Stimulated activated CD8-positive, alpha-beta memory T cell treated with anti-CD3 and anti-CD28 coated beads, Interleukin-12 subunit alpha, Interleukin-12 subunit beta, amount 100 ng/mL, for 4 hours (primary cell): ENCODE data around the gene NABP2.
"Not testable (repeated sequence)": the region's sequence is repeated elsewhere in the genome, so short reads cannot be mapped to it uniquely, and the experiment has no call there.

Experiments used
- DNase-seq: peaks from one replicate; pipeline ENCODE4 v3.0.0-alpha.2; 2020; ENCODE audit warnings: low read depth

The NABP2 gene

GRCh38 chr12:56224102-56224701 lies at the start of gene NABP2:
Gene NABP2, plus strand, starts transcription at chr12:56224342. Its CDS starts 515 bp downstream, at chr12:56224857.
- DNase-seq: peak; percentile 88

GRCh38 chr12:56178347-56178746 lies 45.8 kb upstream of the NABP2 start:
- no peak for DNase-seq

GRCh38 chr12:56186957-56187356 lies 37.2 kb upstream of the NABP2 start:
- DNase-seq: no peak

- no peak for DNase-seq
Observed at GRCh38 chr12:56188131-56188777, 35.9 kb upstream of the NABP2 start.

GRCh38 chr12:56188778-56189098 lies 35.4 kb upstream of the NABP2 start:
- no peak for DNase-seq

- peak; percentile 74 for DNase-seq
Observed at GRCh38 chr12:56189099-56189917, 34.8 kb upstream of the NABP2 start, which contains the start of gene SMARCC2. Gene SMARCC2, minus strand, starts transcription at chr12:56189483. Its CDS starts 22 bp downstream, at chr12:56189461.

DNA sequence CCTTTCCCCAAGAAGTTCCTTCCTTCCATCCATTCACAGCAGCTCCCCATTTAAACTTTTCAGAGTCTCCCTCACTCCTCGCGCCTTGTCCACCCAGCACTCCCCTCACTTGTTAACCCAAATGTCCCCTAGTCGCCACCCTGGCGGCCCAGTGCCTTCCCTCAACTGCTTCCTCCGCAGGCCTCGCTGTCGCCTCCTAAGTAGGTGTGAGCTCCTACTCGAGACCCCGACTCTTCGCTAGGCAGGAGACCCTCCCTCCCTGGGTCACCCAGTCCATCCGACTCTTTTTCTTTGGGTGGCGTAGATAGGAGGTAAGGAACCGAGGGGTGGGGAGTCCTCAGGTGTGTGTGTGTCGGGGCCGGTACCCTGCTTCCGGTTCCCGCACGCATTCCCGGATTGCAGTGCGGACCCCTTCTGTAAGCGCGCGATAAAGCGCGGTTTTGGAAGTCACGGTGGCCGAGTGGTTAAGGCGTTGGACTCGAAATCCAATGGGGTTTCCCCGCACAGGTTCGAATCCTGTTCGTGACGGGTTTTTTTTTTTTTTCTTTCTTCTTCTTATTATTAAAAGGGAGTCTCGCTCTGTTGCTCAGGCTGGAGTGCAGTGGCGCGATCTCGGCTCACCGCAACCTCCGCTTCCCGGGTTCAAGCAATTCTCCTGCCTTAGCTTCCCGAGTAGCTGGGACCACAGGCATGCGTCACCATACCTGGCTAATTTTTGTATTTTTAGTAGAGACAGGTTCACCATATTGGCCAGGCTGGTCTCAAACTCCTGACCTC lies 34.0 kb upstream of the NABP2 start:
- peak; percentile 64 for DNase-seq

GRCh38 chr12:56190695-56191155 lies 33.4 kb upstream of the NABP2 start:
- DNase-seq: no peak

DNA sequence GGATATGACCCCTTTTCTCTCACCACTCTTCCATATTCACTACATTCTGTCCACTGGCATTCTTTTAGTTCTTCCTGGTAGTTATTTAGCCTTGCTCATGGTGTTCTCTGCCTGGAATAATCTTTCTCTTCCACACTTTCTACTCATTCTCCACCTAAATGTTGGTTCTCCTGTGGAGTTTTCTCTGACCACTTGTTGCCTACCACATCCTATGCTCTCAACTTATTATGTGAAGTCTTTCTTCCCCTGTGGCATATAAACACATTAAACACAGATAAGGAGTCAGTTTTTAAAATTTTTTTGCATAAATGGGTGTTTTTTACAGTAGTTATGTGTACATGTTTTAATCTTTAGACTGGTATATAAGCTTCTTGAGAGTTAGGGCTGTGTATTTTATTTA lies 31.6 kb upstream of the NABP2 start:
- DNase-seq: no peak

DNA sequence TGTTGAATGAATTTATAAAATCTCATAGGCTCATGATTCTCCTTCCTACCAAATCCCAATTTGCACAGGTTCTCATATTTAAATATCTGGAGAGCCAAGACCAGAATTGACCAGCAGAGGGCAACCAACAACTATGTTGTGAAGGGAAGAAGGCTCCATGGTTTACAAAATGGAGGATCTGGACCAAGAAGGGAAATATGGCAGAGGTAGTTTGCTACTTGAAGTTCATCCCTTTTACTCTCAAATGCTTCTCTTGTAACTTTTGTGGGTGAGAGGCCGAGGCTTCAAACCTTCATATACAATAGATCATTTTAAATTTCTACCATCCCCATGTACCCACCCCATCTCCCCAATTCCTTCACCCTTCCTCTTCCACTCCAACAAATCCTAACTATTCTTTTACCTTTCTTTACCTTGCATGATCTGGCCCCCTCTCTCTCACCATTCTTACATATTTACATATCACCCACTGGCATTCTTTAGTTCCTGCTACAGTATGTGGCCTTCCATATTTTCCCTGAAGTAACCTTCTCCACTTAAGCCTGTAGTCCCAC lies 31.0 kb upstream of the NABP2 start:
- DNase-seq: no peak

DNA sequence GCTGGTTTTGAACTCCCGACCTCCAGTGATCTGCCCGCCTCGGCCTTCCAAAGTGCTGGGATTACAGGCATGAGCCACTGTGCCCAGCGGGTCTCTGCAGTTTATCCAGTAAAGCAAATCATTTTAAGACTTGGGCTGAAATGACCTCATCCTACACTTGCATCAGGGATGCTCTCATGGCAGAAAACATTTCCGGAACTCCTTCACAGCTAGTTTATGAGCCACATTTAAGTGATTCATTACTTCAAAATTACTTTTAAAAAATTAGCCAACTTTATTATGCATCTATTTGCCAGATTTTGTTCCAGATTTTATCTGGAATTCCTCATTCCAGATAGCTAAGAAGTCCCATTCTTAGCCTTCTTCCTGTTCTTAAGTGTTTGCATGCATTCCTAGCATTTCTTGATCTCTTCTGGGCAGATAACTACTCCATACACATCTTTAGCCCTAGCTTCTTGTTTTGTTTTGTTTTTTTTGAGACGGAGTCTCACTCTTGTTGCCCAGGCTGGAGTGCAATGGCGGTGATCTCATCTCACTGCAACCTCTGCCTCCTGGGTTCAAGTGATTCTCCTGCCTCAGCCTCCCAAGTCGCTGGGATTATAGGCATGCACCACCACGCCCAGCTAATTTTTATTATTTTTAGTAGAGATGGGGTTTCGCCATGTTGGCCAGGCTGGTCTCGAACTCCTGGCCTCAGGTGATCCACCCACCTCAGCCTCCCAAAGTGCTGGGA lies 27.2 kb upstream of the NABP2 start:
- DNase-seq: not testable (repeated sequence)

GRCh38 chr12:56197921-56198635 lies 26.1 kb upstream of the NABP2 start:
- DNase-seq: no peak

DNA sequence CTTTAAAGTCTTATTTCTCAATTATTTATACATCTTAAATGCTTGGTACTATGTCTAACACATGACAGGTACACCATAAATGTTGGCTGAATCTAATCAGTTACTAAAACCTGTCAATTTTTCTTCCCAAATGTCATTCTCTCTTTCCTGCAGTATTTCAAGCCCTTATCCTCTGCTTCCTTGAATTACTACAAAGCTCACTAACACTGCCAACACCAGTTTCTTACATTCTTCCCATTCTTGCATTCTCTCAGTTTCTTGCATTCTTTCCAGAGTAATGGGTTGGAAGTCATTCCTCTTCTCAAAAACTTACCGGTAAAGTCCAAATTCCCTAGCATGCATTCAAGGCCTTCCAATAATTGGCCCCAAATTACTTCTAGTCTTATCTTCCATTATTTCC lies 25.3 kb upstream of the NABP2 start:
- DNase-seq: no peak

DNA sequence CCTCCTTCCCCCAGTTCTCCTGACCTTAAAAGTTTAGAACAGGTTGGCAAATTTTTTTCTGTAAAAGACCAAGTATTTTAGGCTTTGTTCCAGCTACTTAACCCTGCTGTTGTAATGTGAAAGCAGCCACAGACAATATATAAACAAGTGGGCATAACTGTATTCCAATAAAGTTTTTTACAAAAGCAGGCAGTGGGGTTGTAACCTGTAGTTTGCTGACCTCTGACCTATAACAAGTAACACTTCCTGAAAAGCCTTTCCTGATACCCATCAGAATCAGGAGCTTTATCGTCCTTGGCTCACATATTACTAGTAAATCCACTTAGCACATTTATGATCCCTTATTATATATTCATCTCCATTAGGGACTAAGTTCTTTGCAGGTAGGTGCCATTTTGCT lies 21.8 kb upstream of the NABP2 start:
- DNase-seq: no peak

DNA sequence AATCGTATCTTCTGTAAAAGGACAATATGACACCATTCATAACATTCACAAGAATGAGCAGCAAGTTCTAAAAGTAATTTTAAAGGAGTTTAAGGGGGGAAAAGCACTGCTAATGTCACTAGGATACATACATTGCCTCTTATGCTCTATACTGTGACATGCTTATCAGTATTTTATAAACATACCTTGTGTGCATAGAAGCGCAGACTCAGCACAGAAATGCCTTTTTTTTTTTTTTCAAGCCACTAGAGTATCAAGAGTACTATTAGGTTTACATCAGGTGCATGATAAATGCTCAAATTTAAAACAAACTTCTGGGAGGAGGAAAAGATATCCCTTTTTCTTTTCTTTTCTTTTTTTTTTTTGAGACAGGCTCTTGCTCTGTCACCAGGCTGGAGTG lies 21.3 kb upstream of the NABP2 start:
- DNase-seq: no peak

- no peak for DNase-seq
Observed at GRCh38 chr12:56204275-56204674, 19.9 kb upstream of the NABP2 start.

GRCh38 chr12:56205445-56205844 lies 18.7 kb upstream of the NABP2 start:
- no peak for DNase-seq

GRCh38 chr12:56206452-56207166 lies 17.5 kb upstream of the NABP2 start:
- DNase-seq: no peak

DNA sequence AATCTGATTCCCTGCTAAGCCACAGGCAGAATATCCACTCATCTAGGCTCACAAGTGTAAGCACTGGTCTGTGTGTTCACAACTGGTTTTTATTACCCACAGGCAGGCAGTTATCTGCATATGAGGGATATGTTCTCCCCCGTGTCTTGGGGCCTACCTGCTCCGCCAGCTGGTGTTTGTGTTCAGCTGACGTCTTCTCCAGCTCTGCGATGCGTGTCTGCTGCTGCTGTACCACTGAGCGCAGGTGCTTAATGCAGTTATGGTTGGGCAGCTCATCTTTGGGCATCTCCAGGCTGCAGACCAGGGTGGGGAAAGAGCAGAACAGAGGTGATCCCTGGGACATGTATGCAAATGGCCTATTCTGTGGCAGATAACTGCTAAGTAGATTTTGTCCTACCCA lies 16.1 kb upstream of the NABP2 start:
- DNase-seq: no peak

DNA sequence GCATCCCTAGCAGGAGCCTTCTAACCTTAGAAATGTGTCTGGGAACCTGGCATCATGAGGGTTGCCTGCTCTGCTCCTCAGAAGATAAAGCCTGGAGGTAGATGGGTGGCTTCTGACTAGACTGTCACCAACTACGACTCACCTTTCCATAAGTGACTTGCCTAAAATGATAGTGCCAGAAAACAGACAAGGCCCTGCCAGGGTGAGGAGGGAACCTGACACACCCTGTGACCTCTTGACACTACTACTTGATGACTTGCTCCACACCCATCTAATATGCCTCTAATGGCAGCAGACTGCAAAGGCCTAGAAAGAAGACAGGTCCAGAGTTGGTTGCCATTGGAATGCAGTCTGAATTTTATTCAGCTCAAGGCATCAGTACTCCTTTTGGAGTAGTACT lies 11.8 kb upstream of the NABP2 start:
- DNase-seq: no peak
